GM18505 (cell line): ENCODE measurements around the gene ACVR1.
"Not testable (repeated sequence)": the region's sequence is repeated elsewhere in the genome, so short reads cannot be mapped to it uniquely, and the experiment has no call there.

Experiments used
- ATAC-seq: cut with Tn5 transposase; IDR thresholded peaks from one replicate; pipeline ENCODE4 v1.9.1; 2021; ENCODE audit not compliant: unreplicated experiment
- POLR2A ChIP-seq: IDR thresholded peaks from 4 replicates; pipeline ENCODE4 v1.6.1; 2011; ENCODE audit warnings: borderline replicate concordance; ENCODE audit not compliant: insufficient read depth, insufficient read length; ENCODE audit errors: extremely low read depth

ACVR1 gene

GRCh38 chr2:157836531-157836930 lies 39.6 kb downstream of the ACVR1 start:
- ATAC-seq = no peak
- TF ChIP-seq POLR2A = no peak

DNA sequence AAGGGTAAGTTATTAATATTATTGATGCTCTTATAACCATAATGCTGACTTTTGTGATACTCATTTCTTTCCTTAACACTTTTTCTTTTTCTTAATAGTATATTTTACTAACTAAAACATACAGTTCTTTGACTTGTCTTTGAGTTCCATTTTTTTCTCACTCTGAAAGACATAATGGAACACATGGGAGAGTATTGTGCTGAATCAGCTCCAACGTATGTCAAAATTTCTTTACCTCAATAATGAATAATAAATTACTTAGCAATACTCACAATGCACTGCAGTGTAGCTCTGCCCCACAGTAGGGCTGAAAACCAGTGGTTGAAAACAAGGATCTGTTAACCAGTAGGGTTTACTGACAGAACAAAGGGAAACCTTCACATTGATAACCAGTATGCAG lies 40.7 kb downstream of the ACVR1 start:
- ATAC-seq = no peak
- no peak for TF ChIP-seq POLR2A

- ATAC-seq = no peak
- TF ChIP-seq POLR2A = no peak
Measured at GRCh38 chr2:157835006-157835405, 41.1 kb downstream of the ACVR1 start.

GRCh38 chr2:157833721-157834120 lies 42.4 kb downstream of the ACVR1 start:
- no peak for TF ChIP-seq POLR2A
- no peak for ATAC-seq

DNA sequence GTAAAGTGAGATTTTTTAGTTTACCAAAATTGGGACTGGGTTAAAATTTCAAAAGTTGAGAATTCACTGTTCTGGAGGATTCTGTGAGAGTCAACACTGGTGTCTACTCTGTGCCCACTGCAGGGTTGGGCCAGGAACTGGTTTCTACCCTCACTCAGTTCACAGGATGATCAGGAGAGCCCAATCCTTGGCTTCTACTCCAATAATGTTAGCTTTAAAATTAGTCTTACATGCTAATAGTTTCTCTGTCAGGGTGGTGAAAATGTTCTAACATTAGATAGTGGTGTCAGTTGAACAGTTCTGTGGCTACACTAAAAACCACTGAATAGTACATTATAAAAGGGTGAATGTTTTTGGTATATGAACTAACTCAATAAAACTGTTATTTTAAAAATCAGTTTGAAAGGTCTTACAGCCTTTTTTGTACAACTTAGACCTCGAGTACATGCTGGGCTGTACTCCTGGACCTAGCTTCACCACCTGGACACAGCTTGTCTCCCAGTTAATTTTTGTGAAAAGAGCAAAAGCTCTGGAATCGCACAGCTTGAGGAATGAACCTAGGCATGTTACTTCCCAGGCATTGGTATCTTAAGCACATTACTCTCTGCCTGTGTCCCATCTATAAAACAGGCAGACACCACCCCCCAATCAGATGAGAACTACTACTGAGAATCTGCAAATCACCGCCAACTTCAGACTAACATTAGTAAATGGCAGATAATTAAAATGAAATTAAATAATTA lies 44.4 kb downstream of the ACVR1 start:
- no peak for ATAC-seq
- TF ChIP-seq POLR2A = no peak

DNA sequence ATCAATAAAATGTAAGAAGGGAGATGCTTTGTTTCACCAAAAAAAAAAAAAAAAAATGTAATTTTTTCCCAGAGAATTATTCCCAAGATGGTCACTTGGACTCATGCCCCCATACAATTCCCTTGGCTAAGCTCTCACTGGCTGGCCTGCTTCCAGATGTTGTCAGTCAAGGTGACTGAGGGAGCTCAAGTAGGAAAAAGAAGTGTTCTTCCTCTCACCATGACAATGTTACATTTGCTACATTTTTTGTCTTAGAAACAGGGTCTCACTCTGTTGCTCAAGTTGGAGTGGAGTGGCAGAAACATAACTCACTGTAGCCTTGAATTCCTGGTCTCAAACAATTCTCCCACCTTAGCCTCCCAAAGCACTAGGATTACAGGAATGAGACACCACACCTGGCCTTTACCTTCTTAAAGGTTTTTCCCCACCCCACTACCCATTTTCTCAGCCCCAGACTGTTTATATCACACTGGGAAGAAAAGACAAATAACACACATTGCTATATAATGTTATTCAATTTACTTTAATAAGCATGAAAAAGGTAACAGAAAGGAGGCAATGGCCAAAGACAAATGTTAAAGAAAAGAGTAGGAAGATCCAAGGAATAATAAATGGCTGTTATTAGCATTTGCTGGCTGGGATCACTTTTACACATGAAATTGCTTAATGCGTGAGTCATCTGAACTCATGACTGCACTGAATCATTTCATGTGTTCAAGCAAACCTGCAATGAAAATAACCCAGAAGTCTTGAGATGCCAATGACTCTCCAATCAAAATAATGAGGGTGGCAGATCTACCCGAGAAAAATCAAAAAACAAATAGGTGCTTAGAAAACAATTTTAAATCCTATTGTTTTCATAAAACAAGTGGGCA lies 45.2 kb downstream of the ACVR1 start:
- ATAC-seq = no peak
- TF ChIP-seq POLR2A = no peak

- TF ChIP-seq POLR2A = no peak
- no peak for ATAC-seq
Measured at GRCh38 chr2:157830266-157830665, 45.9 kb downstream of the ACVR1 start.

DNA sequence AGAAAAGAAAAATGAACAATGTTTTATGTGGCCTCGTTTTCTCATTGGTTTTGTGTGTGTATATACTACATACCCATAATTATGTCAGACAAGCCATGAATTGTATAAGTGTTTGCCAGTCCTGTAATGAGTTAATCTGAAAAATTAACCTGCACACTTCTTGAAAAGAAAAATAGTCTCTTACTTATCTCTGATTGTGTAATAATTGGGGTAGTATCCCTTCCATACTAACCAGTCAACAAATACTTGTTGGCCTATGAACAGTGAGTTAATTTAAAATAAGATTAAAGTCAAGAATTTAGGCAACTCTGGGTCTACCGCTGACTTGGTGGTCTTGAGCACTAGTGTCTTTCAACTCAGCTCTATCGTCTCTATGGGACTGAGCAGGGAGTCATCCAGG lies 48.8 kb downstream of the ACVR1 start:
- TF ChIP-seq POLR2A = no peak
- ATAC-seq = no peak

DNA sequence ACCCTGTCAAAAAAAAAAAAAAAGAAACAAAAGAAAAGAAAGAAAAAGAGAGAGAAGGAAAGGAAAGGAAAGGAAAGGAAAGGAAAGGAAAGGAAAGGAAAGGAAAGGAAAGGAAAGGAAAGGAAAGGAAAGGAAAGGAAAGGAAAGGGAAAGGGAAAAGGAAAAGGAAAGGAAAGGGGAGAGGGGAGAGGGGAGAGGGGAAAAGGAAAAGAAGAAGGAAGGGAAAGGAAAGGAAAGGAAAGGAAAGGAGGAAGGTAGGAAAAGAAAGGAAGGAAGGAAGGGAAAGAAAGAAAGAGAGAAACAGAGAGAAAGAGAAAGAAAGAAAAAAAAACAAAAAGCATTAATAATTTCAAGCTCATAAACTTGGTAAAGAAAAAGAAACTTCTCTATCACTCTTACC lies 49.5 kb downstream of the ACVR1 start:
- ATAC-seq = not testable (repeated sequence)

GRCh38 chr2:157825885-157826284 lies 50.2 kb downstream of the ACVR1 start:
- TF ChIP-seq POLR2A = no peak
- no peak for ATAC-seq

GRCh38 chr2:157822993-157823392 lies 53.1 kb downstream of the ACVR1 start:
- no peak for TF ChIP-seq POLR2A
- ATAC-seq = no peak

DNA sequence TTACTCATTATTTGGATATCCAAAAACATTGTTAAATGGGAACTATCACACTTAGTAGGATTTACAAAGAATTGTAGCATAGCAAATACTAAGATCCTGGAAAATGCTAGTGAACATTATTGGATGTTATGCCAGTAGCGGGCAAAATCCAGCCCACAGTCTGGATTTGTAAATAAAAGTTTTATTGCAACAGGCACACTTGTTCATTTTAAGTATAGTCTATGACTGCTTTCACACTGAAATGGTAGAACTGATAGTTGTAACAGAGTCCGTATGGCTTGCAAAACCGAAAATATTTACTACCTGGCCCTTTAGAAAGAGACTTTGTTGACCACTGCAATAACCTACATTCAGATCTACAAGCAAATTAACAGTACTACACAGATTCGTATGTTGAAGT lies 53.6 kb downstream of the ACVR1 start:
- no peak for ATAC-seq
- no peak for TF ChIP-seq POLR2A

- no peak for ATAC-seq
- TF ChIP-seq POLR2A = no peak
Measured at GRCh38 chr2:157821519-157822131, 54.5 kb downstream of the ACVR1 start.

DNA sequence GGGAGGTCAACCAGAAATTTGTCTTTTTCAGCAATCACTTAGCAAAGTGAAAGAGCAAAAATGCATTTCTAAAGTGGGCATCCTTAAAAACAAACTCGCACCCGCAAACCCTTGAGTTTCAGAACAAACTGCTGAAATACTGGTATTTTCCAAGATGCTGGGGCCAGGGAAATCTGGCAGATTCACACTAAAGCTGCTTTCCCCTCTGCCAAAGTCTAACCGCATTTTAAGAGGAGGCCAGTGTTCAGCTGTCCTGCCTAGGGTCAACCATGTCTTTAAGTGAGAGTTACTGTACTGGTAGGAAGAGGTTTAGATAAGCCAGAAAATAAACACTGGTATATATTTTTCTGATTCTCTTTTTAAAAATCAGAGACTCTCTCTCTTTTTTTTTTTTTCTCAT lies 55.9 kb downstream of the ACVR1 start:
- no peak for TF ChIP-seq POLR2A
- no peak for ATAC-seq
